Caco-2 (cell line): ENCODE results near the gene GRIFIN. TPM values are rescaled to one million over a fixed set of nuclear protein-coding genes. Genes with fewer than 3 reads are reported as not detected.

ENCODE experiments used
- BruUV-seq: library from RNA; stranded (reverse); fragments of 400-500 nt; replicated peaks from 2 replicates; lab custom pipeline; 2021; lab: Mats Ljungman, UMichigan
- CTCF ChIA-PET: fragments of 300-600 bp; sonication (Branson Sonifier 250); formaldehyde crosslinking; loops from one replicate; lab custom pipeline; 2022; ENCODE audit warnings: antibody characterized with exemption; lab: Charles Lee
- POLR2A ChIA-PET: fragments of 300-600 bp; sonication (Branson Sonifier 250); formaldehyde crosslinking; loops from one replicate; lab custom pipeline; 2022; ENCODE audit warnings: antibody characterized with exemption; lab: Charles Lee
- DNase-seq, 2 experiments: peaks; one replicate each; pipeline versions ENCODE4 v3.0.0 to v3.0.0-alpha.2; 2020 to 2022
- H3K27me3 ChIP-seq: replicated peaks from 2 replicates; pipeline ENCODE4 v1.6.0; 2011; ENCODE audit warnings: low read length; ENCODE audit not compliant: control insufficient read depth, insufficient read depth
- H3K36me3 ChIP-seq: 2 replicates; pipeline ENCODE4 v1.5.1; 2011; ENCODE audit warnings: low read length; ENCODE audit not compliant: control insufficient read depth, insufficient read depth
- H3K4me1 ChIP-seq: fragments of 250-450 bp; sonication (Bioruptor Pico); 2 replicates; pipeline ENCODE4 v1.5.1; 2020; ENCODE audit warnings: mild to moderate bottlenecking
- H3K4me3 ChIP-seq: 2 replicates; pipeline ENCODE4 v1.5.1; 2011; ENCODE audit warnings: low read depth, mild to moderate bottlenecking, control low read depth, low read length
- H3K9me3 ChIP-seq: fragments of 250-450 bp; sonication (Bioruptor Pico); 2 replicates; pipeline ENCODE4 v1.5.1; 2020; ENCODE audit warnings: mild to moderate bottlenecking, moderate library complexity
- H3K27ac Mint-ChIP-seq: one replicate; pipeline ENCODE4 v1.8.0; 2022; ENCODE audit warnings: mixed read lengths; ENCODE audit not compliant: unreplicated experiment
- H3K27me3 Mint-ChIP-seq: one replicate; pipeline ENCODE4 v1.8.0; 2022; ENCODE audit warnings: mixed read lengths; ENCODE audit not compliant: insufficient read depth, unreplicated experiment
- H3K36me3 Mint-ChIP-seq: one replicate; pipeline ENCODE4 v1.8.0; 2022; ENCODE audit warnings: mild to moderate bottlenecking, mixed read lengths; ENCODE audit not compliant: insufficient read depth, unreplicated experiment
- H3K4me1 Mint-ChIP-seq: one replicate; pipeline ENCODE4 v1.8.0; 2022; ENCODE audit warnings: low read depth, mixed read lengths; ENCODE audit not compliant: unreplicated experiment
- H3K4me3 Mint-ChIP-seq: one replicate; pipeline ENCODE4 v1.8.0; 2022; ENCODE audit warnings: mild to moderate bottlenecking, moderate library complexity, mixed read lengths; ENCODE audit not compliant: unreplicated experiment
- H3K9me3 Mint-ChIP-seq: one replicate; pipeline ENCODE4 v1.8.0; 2022; ENCODE audit warnings: mixed read lengths; ENCODE audit not compliant: unreplicated experiment
- CTCF ChIP-seq, 2 experiments: fragments of 200-600 bp in 1 of 2; IDR thresholded peaks; 1 replicate in 1 of 2; 2 replicates in 1 of 2; pipeline versions ENCODE4 v1.5.1 to v1.8.0; 2011 to 2022; ENCODE audit warnings: antibody characterized with exemption in 1 of 2, control low read depth in 1 of 2, inconsistent platforms in 1 of 2, low read depth in 1 of 2, low read length in 1 of 2, mild to moderate bottlenecking in 1 of 2, moderate library complexity in 1 of 2; ENCODE audit not compliant: insufficient read depth in 1 of 2, severe bottlenecking in 1 of 2, unreplicated experiment in 1 of 2
- intact Hi-C: fragments of 100-400 bp; cut with micrococcal nuclease; formaldehyde crosslinking; loops from one replicate; pipeline ENCODE4 v1.10.0; 2022; ENCODE audit not compliant: unreplicated experiment
- total RNA-seq: library from RNA; stranded (reverse); gene quantifications from 2 replicates; pipeline ENCODE4 v1.2.3, GENCODE V29; 2022

Gene GRIFIN
- total RNA-seq, 1 experiment from 2014 or later = not detected

- H3K4me1 Mint-ChIP-seq = peaks cover 7% of the 10 kb centered on the region
- ChIA-PET CTCF (interaction anchor here (0.7 kb wide), 1 partner anchor 936 kb away, joined by 6 read pairs; no protein-coding TSS in a partner anchor), POLR2A (no interaction called here)
- intact Hi-C loops = no loop called here
- Histone ChIP-seq H3K36me3 (no peaks in the 10 kb centered on the region), H3K27me3 (no peaks in the 10 kb centered on the region), H3K9me3 (no peaks in the 10 kb centered on the region), H3K4me1 (no peaks in the 10 kb centered on the region), H3K4me3 (no peak overlapping the region)
- no peak overlapping the region for H3K27ac Mint-ChIP-seq
- peaks cover 17% of the 10 kb centered on the region for H3K9me3 Mint-ChIP-seq
- no peaks in the 10 kb centered on the region for H3K27me3 Mint-ChIP-seq
- no TSS peak for BruUV-seq
- no peak overlapping the region for H3K4me3 Mint-ChIP-seq
- DNase-seq = no peak
- no peaks in the 10 kb centered on the region for H3K36me3 Mint-ChIP-seq
- no peak for TF ChIP-seq CTCF (IDR thresholded peaks at IDR 0.05; ENCODE audit: insufficient read depth in 1 of 2, low read depth in 1 of 2, low read length in 1 of 2, severe bottlenecking in 1 of 2, unreplicated experiment in 1 of 2)
These were observed 19.5 kb upstream of the GRIFIN start for GRCh38 chr7:2495418-2496299.

DNA sequence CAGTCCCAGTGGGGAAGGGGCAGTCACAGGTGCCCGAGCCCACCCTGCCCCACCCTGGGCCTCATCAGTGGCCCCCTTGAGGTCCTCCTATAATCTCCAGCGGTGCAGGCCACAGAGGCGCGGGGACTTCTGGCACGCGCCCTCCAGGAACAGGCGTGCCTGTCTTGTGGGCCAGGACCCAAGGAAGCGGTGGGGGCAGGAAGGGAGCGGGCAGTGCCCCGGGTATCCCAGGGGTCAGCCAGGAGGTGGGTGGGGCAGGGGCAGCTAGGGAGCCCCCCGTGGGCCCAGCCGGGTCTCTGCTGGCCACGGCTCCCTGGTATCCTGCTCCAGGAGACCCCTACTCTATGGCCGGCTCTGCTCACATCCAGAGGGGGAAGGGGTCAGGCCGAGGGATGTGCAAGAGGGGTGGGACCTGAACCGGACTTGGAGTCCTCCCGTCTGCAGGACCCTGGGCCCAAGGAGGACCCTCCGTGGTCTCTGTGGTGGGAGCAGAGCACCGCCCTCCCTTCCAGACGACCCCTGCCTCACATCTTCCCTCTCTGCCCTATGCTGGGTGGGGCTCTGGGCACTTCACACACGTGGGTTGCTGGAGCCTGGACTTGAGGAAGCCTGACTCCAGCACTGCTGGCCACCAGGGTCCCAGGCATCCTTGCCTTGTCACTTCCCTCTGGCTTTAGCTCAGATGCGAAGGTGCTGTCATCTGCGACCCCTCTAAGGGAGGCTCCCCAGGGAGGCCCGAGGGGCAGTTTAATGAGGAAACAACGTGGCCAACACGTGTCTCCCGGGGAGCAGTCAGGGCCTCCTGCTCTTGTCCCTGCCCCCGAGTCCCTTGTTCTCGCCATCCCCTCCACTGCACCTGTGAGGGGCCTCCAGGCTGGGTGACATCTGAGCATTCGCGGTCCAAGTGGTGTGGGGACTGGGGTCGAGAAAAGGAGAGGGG, 18.3 kb upstream of the GRIFIN start:
- no peak for TF ChIP-seq CTCF (IDR thresholded peaks at IDR 0.05; ENCODE audit: insufficient read depth in 1 of 2, low read depth in 1 of 2, low read length in 1 of 2, severe bottlenecking in 1 of 2, unreplicated experiment in 1 of 2)
- Mint-ChIP-seq H3K27me3 (no peaks in the 10 kb centered on the region), H3K36me3 (no peaks in the 10 kb centered on the region), H3K9me3 (peaks cover 17% of the 10 kb centered on the region), H3K4me1 (peaks cover 7% of the 10 kb centered on the region), H3K27ac (no peak overlapping the region), H3K4me3 (no peak overlapping the region)
- ChIA-PET POLR2A (no interaction called here), CTCF (no interaction called here)
- Histone ChIP-seq H3K27me3 (no peaks in the 10 kb centered on the region), H3K36me3 (no peaks in the 10 kb centered on the region), H3K4me3 (no peak overlapping the region), H3K4me1 (no peaks in the 10 kb centered on the region), H3K9me3 (no peaks in the 10 kb centered on the region)
- DNase-seq = no peak
- no TSS peak for BruUV-seq
- intact Hi-C loops = no loop called here
